HL-60/S4 treated with retinoic acid at 250 ng/mL for 4 days and 3 days (cell line): ENCODE results near the gene NRAS.

ENCODE experiments used
- in situ Hi-C: fragments of 300-500 bp; cut with MboI; formaldehyde crosslinking; loops from 2 replicates; pipeline ENCODE4 v1.7.0; 2022; ENCODE audit warnings: low sequenced_read_pairs

NRAS gene

GRCh38 chr1:114685851-114686250 lies 30.7 kb downstream of the NRAS start:
- in situ Hi-C loops, result no loop called here

- in situ Hi-C loops, result no loop called here
These were observed 38.9 kb downstream of the NRAS start for GRCh38 chr1:114677691-114678090.

DNA sequence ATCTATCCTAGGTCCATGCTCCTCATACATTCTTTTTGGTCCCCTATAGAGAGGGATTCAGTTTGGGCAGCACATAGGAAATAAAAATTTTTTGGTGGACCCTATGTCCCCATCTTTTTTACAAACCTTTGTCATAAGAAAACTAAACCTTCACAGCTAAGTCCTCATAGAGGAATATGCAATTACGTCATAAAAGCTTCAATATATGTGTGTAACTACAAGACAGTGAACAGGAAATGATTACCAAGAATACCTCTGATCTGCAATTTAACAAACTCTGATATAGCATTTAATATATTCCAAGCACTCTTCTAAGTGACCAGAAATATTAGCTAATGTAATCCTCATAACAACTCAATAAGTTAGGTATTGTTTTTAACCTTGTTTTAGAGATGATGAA lies 40.5 kb downstream of the NRAS start:
- in situ Hi-C loops, result no loop called here

DNA sequence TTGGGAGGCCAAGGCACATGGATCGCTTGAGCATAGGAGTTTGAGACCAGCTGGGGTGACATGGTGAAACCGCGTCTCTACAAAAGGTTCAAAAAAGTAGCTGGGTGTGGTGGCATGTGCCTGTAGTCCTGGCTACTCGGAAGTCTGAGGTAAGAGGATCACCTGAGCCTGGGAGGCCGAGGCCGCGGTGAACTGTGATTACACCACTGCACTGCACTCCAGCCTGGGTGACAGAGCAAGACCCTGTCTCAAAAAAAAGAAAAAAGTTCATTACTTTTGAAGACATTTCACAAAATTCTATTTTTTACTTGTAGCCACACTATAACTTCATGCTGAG lies 44.7 kb downstream of the NRAS start:
- in situ Hi-C loops, result no loop called here

DNA sequence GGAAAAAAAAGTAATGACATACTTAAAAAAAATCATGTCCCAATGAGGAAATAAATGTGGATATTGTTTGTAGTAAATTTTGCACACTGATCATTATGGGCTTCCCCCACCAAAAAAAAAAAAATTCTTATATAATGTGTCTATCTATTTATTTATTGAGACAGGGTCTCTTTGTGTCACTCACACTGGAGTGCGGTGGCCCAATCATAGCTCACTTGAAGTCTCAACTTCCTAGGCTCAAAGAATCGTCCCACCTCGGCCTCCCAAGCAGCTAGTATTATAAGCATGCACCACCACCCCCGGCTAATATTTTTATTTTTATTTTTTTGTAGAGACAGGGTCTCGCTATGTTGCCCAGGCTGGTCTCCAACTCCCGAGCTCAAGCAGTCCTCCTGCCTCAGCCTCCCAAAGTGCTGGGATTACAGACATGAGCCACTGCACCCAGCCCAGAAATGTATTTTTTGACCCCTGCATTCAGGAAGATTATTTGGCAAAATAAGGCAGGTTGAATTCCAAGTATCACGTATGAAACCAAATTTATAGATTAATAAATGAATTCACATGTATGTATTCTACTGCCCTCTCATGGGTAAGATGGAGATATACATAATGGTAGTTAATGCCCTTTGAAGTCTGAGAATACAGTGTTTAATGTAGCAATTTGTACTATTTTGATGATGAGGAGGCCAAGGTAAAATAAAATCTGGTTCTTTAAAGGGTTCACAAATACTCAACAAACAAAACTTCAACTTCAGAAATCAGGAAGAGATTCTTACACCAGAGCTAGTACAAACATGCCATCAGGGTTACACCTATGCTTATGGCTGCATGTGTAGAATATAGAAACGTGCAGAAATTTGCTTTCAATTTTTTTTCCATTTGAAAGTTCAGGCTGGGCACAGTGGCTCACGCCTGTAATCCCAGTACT lies 45.3 kb downstream of the NRAS start:
- in situ Hi-C loops, result no loop called here

- in situ Hi-C loops, result no loop called here
These were observed 46.2 kb downstream of the NRAS start for GRCh38 chr1:114670083-114671010.

DNA sequence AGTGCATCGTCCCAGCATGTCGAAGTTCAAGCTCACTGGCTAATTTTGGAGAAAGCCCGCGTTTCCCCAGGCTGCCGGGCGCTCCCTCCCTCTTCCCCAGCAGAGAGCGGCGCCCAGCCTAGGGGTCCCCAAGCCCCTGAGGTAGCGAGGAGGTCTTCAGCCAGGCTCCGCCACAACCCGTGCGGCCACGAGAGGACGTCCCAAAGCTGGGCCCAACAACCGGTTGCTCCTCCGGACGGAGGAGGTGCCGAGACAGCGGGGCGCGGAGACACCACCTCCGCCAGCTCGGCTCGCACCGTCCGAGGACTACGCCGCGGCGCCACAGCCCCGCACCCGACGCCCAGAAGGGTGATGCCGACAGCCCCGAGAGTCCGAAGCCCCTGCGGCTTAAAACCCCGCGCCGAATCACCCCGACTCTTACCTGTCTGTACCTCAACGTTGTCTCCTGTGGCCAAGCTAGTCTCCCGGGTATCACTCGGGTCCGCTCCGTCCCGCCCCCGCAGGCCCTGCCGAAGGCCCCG lies 46.9 kb downstream of the NRAS start, which contains the start of gene DENND2C:
DENND2C (minus strand) TSS at position 488 of the 521 bp plus-strand sequence. CDS start 44,065 bp downstream, outside the sequence.
- in situ Hi-C loops, result no loop called here

DNA sequence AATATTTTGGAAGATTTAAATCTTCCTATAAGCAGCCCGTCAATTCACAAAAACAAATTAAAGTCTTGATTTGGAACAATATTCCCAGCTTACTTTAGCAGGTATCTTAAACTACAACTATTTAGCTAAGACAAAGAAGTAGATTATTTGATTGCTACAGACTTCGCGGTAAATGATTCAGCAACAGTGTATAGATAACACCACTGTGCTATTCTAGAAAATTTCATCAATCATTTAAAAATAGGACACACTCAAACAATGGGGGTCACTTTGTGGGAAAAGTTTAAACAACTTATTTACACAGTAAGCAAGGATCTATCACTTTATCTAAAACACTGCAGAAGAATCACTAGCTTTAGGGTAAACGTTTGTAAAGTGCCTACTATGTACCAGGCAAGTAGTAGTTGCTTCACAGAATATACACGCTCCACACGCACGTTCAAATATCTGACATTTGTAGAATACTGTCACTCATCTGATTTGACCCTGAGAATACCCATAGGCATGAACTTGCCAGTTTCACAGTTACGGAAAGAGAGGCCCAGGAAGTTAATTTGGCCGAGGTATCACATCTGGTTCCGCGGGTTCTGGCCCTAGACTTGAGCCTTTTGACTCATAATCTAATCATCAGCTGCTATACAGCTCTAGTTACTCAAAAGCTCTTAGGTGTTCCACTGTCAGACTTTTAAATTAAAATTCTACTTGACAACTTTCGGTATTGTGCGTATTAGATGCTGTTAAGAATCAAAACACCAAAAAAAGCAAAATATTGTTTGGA lies 47.6 kb downstream of the NRAS start:
- in situ Hi-C loops, result no loop called here

- in situ Hi-C loops, result no loop called here
These were observed 48.2 kb downstream of the NRAS start for GRCh38 chr1:114668373-114668772.

DNA sequence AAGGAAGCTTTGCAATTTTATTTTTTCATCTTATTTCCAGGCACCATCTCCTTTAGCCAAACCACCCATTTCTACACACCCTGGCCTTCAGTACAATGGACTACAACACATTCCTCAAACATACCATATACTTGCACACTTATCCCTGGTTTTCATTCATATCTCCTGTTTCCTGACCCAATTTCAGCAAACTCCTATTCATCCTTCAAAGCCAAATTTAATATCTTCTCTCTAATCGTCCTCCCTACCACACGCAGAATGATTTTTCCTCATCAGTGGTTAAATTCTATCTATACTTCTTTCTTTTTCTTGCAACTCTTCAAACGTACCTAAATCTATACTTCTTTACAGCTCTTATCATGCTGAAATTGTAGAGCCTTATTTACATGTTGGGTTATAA lies 49.6 kb downstream of the NRAS start:
- in situ Hi-C loops, result no loop called here

- in situ Hi-C loops, result no loop called here
These were observed 56.3 kb downstream of the NRAS start for GRCh38 chr1:114660238-114660637.
